ENCODE measurements around the gene ANXA4.

The ANXA4 gene

GRCh38 chr2:69742322-69742952 is 503 bp downstream of the ANXA4 start:
- peak overlapping the region; percentile 88 for H3K27ac ChIP-seq
- TF ChIP-seq CTCF (conservative IDR thresholded peaks at IDR 0.05) = no peak

- TF ChIP-seq CTCF (conservative IDR thresholded peaks at IDR 0.05) = no peak
- H3K27ac ChIP-seq = no peak overlapping the region
Measured at GRCh38 chr2:69743847-69744264, 1.9 kb downstream of the ANXA4 start.

- TF ChIP-seq CTCF (conservative IDR thresholded peaks at IDR 0.05) = no peak
- no peak overlapping the region for H3K27ac ChIP-seq
Measured at GRCh38 chr2:69744456-69744855, 2.5 kb downstream of the ANXA4 start.

- no peak for TF ChIP-seq CTCF (conservative IDR thresholded peaks at IDR 0.05)
- no peak overlapping the region for H3K27ac ChIP-seq
Measured at GRCh38 chr2:69745035-69745434, 3.1 kb downstream of the ANXA4 start.

- H3K27ac ChIP-seq = no peak overlapping the region
- TF ChIP-seq CTCF (conservative IDR thresholded peaks at IDR 0.05) = no peak
Measured at GRCh38 chr2:69750246-69750645, 8.3 kb downstream of the ANXA4 start.

GRCh38 chr2:69753659-69754363 is 11.9 kb downstream of the ANXA4 start:
- no peak overlapping the region for H3K27ac ChIP-seq

GRCh38 chr2:69754633-69755032 is 12.7 kb downstream of the ANXA4 start:
- TF ChIP-seq CTCF (conservative IDR thresholded peaks at IDR 0.05) = no peak
- no peak overlapping the region for H3K27ac ChIP-seq

More at GRCh38 chr2:69753659-69754363, 11.9 kb downstream of the ANXA4 start:
- no peak for TF ChIP-seq CTCF (conservative IDR thresholded peaks at IDR 0.05)

All from VCaP (cell line).